ENCODE data around the gene MON1B. TPM values are rescaled to one million over a fixed set of nuclear protein-coding genes. Genes with fewer than 3 reads are reported as not detected.

MON1B gene
- total and polyA plus RNA-seq, 2 of the 13 experiments (the other 11 are each of a cell fraction or from before 2014, with no cell fraction given), result 13.4 to 15.6 TPM

GRCh38 chr16:77190478-77191258 is at the start of gene MON1B (continued):
- TF ChIP-seq ZNF790 (CRISPR knock-in tag; IDR thresholded peaks at IDR 0.05; ENCODE audit: borderline replicate concordance) (peak; percentile 49; the same call in 1 of the 2 replicates), ZNF747 (CRISPR knock-in tag; IDR thresholded peaks at IDR 0.05; ENCODE audit: borderline replicate concordance) (no peak; the same call in 1 of the 2 replicates), DZIP1 (CRISPR knock-in tag; IDR thresholded peaks at IDR 0.05) (peak; percentile 59; the same call in 1 of the 2 replicates), RAD51 (IDR thresholded peaks at IDR 0.05; ENCODE audit: borderline replicate concordance) (no peak), ZNF607 (CRISPR knock-in tag; IDR thresholded peaks at IDR 0.05; ENCODE audit: borderline replicate concordance) (peak; percentile 65; the same call in 1 of the 2 replicates), TMF1 (CRISPR knock-in tag; IDR thresholded peaks at IDR 0.05; ENCODE audit: low read depth) (no peak), SRSF1 (optimal IDR thresholded peaks at IDR 0.05; ENCODE audit: low read depth, low read length) (peak; percentile 97), NFYB (CRISPR knock-in tag; IDR thresholded peaks at IDR 0.05) (peak; percentile 97), TOE1 (CRISPR knock-in tag; IDR thresholded peaks at IDR 0.05) (peak; percentile 62), HOXA3 (CRISPR knock-in tag; IDR thresholded peaks at IDR 0.05) (peak; percentile 69), CBX1 (IDR thresholded peaks at IDR 0.05; ENCODE audit: low read depth) (peak; percentile 68), ZBTB39 (CRISPR knock-in tag; IDR thresholded peaks at IDR 0.05) (no peak), ZFP91 (CRISPR knock-in tag; IDR thresholded peaks at IDR 0.05; ENCODE audit: borderline replicate concordance) (peak; percentile 73), CEBPZ (IDR thresholded peaks at IDR 0.05; ENCODE audit: low read length) (peak; percentile 73)
